ENCODE measurements around the gene WDR64. TPM values are rescaled to one million over a fixed set of nuclear protein-coding genes. Genes with fewer than 3 reads are reported as not detected.

Gene WDR64
- total and polyA plus RNA-seq, 9 donors = 0.10 to 0.67 (median 0.34) TPM; not detected in 2

- no peaks in the 10 kb centered on the region for H3K36me3 ChIP-seq
- TF ChIP-seq EP300 (IDR thresholded peaks at IDR 0.05) = no peak
- no peak for TF ChIP-seq CTCF (IDR thresholded peaks at IDR 0.05)
- no peak for TF ChIP-seq POLR2A (IDR thresholded peaks at IDR 0.05)
- H3K4me1 ChIP-seq (ENCODE audit: insufficient read depth) = no peaks in the 10 kb centered on the region
- no peak overlapping the region for H3K4me3 ChIP-seq
- WGBS, 3 donors = 61 to 75% (median 71%) methylated on average over 4 of the region's 4 CpGs
- no peak for DNase-seq
- no peaks in the 10 kb centered on the region for H3K27me3 ChIP-seq
- H3K9me3 ChIP-seq = no peaks in the 10 kb centered on the region
- no peak overlapping the region for H3K27ac ChIP-seq
- intact Hi-C loops (cut with DNase I) = no loop called here
Observed at GRCh38 chr1:241765390-241765789, 113.3 kb downstream of the WDR64 start.

- TF ChIP-seq CTCF (IDR thresholded peaks at IDR 0.05) = no peak
- TF ChIP-seq POLR2A (IDR thresholded peaks at IDR 0.05) = no peak
- Histone ChIP-seq H3K27ac (no peak overlapping the region), H3K27me3 (no peaks in the 10 kb centered on the region), H3K9me3 (no peaks in the 10 kb centered on the region), H3K36me3 (no peaks in the 10 kb centered on the region), H3K4me1 (ENCODE audit: insufficient read depth) (no peaks in the 10 kb centered on the region), H3K4me3 (no peak overlapping the region)
- WGBS, 3 donors = 89 to 90% (median 89%) methylated on average over 2 of the region's 2 CpGs
- intact Hi-C loops (cut with DNase I) = no loop called here
- DNase-seq = no peak
Observed at GRCh38 chr1:241767737-241768136, 115.7 kb downstream of the WDR64 start.

GRCh38 chr1:241770115-241770514 lies 118.0 kb downstream of the WDR64 start:
- H3K27ac ChIP-seq = no peak overlapping the region
- no peaks in the 10 kb centered on the region for H3K27me3 ChIP-seq
- H3K36me3 ChIP-seq = no peaks in the 10 kb centered on the region
- no peak overlapping the region for H3K4me3 ChIP-seq
- 33 to 53% (median 33%) methylated on average over 1 of the region's 1 CpG for WGBS, 3 donors
- H3K9me3 ChIP-seq = no peaks in the 10 kb centered on the region
- H3K4me1 ChIP-seq (ENCODE audit: insufficient read depth) = no peaks in the 10 kb centered on the region
- intact Hi-C loops (cut with DNase I) = no loop called here
- TF ChIP-seq CTCF (IDR thresholded peaks at IDR 0.05) (no peak), POLR2A (IDR thresholded peaks at IDR 0.05) (no peak)
- no peak for DNase-seq

- 60 to 67% (median 60%) methylated on average over 2 of the region's 2 CpGs for WGBS, 3 donors
- intact Hi-C loops (cut with DNase I) = no loop called here
Observed at GRCh38 chr1:241771117-241771516, 119.0 kb downstream of the WDR64 start.

More at GRCh38 chr1:241771117-241771516, 119.0 kb downstream of the WDR64 start:
- H3K4me1 ChIP-seq (ENCODE audit: insufficient read depth) = no peaks in the 10 kb centered on the region
- no peaks in the 10 kb centered on the region for H3K36me3 ChIP-seq
- TF ChIP-seq CTCF (IDR thresholded peaks at IDR 0.05) = no peak
- no peak for TF ChIP-seq EP300 (IDR thresholded peaks at IDR 0.05)
- TF ChIP-seq POLR2A (IDR thresholded peaks at IDR 0.05) = no peak
- H3K27me3 ChIP-seq = no peaks in the 10 kb centered on the region
- no peak overlapping the region for H3K27ac ChIP-seq
- no peak overlapping the region for H3K4me3 ChIP-seq
- no peaks in the 10 kb centered on the region for H3K9me3 ChIP-seq
- DNase-seq = no peak

Data from ovary (tissue), 9 donors.